KOPT-K1 (cell line): ENCODE data around the gene SOX21.

ENCODE experiments used
- H3K27ac ChIP-seq: fragments of 200-600 bp; sonication (generic); 2 replicates; pipeline ENCODE4 v1.5.1; 2016; ENCODE audit warnings: antibody characterized with exemption, mild to moderate bottlenecking, low read depth, low read length; ENCODE audit not compliant: poor library complexity, severe bottlenecking
- H3K36me3 ChIP-seq: fragments of 200-600 bp; sonication (generic); 2 replicates; pipeline ENCODE4 v1.5.1; 2017; ENCODE audit warnings: antibody characterized with exemption, mild to moderate bottlenecking, low read length, moderate library complexity; ENCODE audit not compliant: insufficient read depth
- H3K9me3 ChIP-seq: fragments of 200-600 bp; sonication (generic); 2 replicates; pipeline ENCODE4 v1.5.1; 2017; ENCODE audit warnings: antibody characterized with exemption, low read length, mild to moderate bottlenecking; ENCODE audit not compliant: insufficient read depth, poor library complexity, severe bottlenecking

SOX21 gene

DNA sequence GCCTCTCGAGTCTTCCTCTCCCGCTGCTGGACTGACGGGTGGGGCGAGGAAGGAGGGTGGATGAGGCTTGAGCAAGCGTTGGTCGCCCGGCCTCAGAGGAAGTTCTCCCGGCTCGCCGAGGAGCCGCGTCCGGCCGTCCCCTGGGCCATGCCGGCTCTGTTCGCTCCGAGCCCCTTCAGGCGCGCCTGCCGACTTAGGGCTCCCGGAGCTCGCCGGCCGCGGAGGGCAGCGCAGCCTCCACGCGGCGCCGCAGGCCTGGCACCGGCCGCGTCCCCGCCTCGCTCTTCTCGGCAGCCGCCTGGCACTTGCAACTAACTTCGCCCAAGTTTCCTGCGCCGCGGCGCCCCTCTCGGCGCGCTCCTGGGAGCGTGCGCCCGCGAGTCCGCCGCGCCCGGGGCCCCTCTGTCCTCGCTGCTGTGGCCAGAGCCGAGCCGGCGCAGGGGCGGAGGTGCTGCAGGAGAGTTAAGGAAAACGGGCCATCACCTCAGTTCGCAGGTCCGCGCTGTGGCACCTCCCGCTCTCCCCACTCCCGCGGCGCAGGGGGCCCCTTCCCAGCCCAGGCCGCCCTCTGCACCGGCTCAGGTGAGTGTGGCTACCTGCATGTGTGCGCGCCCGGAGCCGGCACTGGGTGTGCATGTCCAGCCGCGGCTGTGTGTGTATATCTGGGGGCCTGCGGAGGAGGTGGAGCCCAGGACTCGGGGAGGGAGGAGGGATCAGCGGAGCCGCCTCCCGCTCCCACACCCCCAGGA, 641 bp upstream of the SOX21 start:
- Histone ChIP-seq H3K36me3 (no peaks in the 10 kb centered on the region), H3K27ac (no peak overlapping the region), H3K9me3 (peaks cover 22% of the 10 kb centered on the region)

DNA sequence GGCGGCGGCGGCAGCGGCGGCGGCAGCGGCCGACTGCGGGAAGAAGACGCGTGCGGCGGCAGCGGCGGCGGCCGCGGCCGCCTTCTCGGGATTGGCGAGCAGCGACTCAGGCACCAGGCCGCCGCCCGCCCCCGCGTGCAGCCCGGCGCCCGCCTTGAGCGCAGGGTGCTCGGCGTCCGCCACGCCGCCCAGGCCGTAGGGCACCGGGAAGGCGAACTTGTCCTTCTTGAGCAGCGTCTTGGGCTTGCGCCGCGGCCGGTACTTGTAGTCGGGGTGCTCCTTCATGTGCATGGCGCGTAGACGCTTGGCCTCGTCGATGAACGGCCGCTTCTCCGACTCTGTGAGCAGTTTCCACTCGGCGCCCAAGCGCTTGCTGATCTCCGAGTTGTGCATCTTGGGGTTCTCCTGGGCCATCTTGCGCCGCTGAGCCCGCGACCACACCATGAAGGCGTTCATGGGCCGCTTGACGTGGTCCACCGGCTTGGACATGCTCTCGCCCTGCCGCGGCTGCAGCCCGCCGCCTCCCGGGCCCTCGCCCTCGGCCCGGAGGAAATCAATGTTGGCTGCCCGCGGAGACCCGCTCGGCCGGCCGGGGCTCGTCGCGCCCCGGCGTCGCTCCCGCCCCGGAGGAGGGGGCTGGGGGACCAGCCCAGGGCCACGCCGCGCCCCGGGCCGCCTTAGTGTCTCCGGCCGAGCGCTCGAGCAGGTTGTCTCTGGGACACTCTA, 621 bp downstream of the SOX21 start:
- peaks cover 31% of the 10 kb centered on the region for H3K9me3 ChIP-seq
- no peak overlapping the region for H3K27ac ChIP-seq
- H3K36me3 ChIP-seq = no peaks in the 10 kb centered on the region

DNA sequence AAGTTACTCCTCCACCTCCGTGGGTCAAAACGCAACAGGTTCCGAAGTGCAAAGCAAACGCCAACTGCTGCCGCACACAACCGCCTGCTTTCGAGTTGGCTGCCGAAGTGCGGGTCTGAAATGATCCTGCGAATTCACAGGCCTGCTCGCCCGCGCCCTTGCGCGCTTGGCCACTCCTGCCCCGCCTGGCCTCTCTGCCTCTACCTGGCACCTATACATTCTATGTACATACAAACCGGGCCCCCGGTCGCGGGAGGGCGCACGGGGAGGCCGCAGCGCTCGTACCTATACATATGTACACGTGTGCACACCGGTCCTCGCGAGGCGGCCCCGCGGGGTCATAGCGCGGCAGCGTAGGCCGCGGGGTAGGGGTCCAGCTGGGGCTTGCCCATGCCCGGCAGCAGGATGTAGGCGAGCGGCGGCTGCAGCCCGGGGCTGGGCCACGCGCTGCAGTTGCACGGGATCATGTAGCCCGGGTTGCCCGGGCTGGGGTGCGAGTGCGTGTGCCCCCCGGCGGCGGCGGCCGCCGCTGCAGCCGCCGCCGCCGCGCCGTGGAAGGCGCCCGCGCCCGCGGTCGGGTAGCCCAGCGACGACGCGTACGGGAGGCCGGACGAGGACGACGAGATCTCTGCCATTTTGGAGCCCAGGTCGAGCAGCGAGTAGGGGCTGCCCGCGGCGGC, 1.3 kb downstream of the SOX21 start:
- H3K9me3 ChIP-seq = peaks cover 33% of the 10 kb centered on the region
- H3K27ac ChIP-seq = no peak overlapping the region
- H3K36me3 ChIP-seq = no peaks in the 10 kb centered on the region

DNA sequence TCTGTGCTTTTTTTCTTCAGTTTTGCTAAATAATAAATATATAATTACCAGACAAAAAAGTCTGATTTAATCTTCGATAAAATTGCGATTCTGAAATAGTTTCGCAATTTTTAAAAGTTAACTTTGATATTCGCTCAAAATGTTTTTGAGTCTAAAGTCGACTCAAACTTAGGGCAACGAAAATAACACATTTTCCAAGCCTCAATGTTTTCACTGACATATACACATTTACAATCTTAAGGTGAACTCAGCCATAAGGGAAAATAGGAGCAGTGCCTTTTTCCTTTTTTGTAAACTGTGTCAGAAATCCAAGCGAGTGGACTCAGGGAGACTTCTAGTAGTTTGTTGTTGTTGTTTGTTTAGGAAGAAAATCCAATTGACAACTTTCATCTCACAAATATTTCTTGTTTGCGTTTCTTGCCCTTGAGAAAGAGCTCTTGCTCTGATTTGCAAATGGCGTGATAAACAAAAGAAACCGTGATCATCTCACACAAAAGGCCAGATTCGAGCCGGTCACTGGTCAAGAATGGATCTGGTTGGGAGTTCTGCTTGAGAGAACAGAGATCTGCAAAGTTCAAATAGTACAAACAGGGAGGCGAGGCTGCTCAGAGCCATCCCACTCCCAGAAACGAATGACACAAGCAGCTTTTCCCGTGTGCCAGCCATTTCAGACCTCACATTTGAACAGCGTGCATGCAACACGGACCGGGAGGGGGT, 2.1 kb downstream of the SOX21 start:
- H3K9me3 ChIP-seq = peaks cover 39% of the 10 kb centered on the region
- H3K27ac ChIP-seq = no peak overlapping the region
- H3K36me3 ChIP-seq = no peaks in the 10 kb centered on the region

DNA sequence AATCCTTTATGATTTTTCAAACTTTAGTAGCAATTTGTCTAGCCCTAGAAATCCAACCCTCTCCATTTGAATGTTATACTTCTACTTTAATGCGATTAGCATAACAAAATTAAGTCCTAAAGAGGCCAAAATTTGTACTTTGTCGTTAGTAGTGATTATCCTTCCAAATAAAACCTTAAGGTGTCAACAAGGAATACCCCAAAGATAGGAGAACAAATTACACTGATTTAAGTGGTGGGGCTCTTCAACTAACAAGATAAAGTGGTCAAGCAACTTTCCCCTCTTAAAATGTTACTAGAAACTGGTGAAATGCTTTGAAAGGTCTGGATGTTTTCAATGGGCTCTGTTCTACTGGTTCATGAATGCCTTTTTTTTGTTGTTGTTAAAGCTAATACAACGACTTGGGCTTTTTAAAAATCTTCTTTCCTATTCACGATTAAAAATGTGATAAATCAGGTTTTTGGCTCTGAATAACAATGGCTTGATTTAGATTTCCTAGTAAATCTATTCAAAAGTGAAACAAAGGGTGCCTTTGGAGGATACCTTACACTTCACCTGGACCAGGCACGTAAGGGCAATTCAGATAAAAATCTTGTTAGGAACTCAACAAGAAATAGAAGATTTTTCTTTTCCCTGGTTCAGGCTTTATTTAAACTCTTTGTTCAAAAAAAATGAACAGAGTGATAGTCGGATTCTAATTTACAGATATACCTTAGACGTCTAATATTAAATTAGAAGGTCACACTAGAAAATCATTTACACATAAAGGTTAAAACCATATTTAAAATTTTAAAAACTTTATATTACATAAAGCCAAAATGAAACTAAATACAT, 3.1 kb downstream of the SOX21 start:
- no peaks in the 10 kb centered on the region for H3K36me3 ChIP-seq
- no peak overlapping the region for H3K27ac ChIP-seq
- H3K9me3 ChIP-seq = peaks cover 49% of the 10 kb centered on the region

DNA sequence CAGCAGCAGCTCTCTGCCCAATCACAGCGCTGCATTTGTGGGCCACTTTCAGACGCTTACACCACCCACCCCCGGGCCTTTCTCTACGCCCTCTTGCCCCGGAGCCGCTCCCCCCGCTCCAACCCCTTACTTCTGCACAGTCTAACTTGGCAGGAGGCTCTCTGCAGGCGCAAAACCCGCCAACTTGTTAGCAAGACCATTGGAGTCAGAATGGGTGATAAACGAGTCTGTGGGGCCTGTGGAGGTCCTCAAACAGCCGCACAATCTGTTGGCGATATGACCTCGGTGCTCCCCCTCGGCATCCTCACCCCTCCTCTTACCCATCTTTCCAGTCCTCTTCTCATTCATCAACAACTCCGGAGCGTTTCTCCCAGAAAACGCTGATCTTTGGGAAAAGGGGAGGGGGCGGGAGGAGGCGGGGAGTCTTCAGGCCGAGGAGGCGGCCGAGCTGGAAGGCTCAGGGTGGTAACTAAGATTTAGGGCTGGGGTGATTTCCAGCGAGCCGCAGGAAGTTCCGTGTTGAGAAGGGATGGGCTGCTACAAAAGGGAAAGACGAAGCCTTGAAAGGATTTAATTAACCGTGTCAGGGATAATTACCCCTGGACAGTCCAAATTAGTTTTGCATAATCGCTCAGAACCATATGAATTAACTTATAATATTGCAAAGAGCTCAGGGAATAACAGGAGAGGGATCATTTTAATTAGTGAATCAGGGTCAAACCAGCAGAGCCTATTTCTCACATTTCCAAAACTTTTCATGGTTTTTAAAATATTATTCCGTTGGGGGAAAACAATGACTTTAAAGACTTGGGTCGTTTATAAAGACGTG, 4.1 kb downstream of the SOX21 start:
- peaks cover 49% of the 10 kb centered on the region for H3K9me3 ChIP-seq
- H3K27ac ChIP-seq = no peak overlapping the region
- H3K36me3 ChIP-seq = no peaks in the 10 kb centered on the region

DNA sequence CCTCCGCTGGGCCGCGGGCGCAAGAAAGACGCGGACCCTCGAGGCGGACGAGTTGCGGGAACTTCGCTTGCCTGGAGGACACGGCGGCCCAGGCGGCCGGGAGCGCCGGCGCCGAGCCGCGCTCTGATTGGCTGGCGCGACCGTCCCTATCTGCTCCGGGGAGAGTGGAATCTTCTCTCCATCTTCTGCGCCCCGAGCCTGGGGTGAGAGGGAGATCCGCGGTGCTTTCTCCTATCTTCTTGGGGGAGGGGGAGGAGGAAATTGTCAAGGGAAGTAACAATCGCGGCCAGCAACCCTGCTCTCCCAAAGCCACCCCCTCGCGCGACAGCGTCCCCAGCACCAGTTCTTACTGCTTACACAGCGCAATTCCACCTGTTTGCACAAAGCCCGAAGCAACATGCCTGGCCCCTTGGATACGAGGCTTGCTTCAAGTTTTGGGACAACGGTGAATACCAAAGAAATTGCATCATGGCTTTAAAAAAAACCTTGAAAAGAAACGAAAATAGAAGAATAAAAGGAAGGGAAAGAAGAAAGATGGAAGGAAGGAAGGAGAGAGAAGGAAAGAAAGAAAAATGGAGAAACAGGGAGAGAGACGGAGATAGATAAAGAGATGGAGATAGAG, 4.8 kb downstream of the SOX21 start:
- Histone ChIP-seq H3K36me3 (no peaks in the 10 kb centered on the region), H3K27ac (no peak overlapping the region), H3K9me3 (peaks cover 48% of the 10 kb centered on the region)

DNA sequence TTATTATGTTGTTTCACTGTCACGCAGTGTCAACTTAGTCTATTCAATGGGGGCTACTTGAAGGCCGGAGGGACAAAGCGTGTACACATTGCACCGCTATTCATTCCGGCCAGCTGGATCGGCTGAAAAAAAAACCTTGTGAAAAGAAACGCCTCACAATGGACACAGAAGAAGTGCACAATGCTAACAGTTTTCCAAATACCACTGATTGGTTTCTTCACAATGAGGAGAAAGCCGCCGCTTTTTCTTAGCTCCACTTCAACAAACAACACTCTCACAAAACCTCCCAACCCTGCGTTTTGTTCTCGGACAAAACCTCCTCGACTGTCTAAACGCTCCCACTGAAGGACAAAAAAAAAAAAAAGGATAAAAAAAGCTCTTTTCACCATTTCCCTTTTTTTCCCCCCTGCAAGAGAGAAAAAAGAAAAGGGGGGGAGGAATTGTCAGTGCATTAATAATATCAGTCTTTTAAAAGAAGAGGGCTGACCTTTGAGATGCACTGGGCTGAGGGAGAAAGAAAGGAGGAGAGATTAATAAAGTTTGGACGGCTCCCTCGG, 5.4 kb downstream of the SOX21 start:
- H3K36me3 ChIP-seq = no peaks in the 10 kb centered on the region
- H3K9me3 ChIP-seq = peaks cover 51% of the 10 kb centered on the region
- no peak overlapping the region for H3K27ac ChIP-seq

DNA sequence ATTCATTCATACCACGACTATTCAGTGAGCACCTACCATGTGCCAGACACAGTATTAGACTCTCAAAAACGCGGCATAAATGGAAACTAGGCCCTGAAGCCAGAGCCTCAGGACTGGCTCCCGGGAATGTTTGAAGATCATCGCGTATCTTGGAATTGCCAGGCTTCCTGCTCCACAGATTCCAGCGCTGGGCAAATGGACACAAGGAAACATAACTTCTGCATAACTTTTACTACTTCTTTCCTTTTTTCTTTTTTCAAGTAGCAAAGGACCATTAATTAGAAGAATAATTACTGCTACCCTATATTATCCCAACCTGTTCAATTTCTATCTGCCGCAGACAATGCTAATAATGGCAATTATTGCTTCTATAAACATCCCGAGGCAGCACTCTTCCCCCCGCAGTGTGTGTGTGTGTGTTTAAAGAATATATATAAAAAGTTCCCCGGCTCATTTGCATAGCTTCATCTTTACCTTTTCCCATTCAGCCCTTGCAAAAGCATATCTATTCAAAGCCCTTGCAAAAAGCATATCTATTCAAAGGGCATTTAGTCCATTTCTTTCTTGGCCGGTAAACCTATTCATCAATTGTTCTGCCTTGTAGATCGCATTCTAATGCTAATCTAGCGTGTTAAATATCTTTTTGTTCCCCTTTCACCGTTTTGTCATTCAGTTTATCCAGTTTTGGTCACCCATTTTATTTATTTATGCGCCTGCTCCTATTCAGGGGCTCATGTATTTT, 6.1 kb downstream of the SOX21 start:
- Histone ChIP-seq H3K9me3 (peaks cover 51% of the 10 kb centered on the region), H3K36me3 (no peaks in the 10 kb centered on the region), H3K27ac (no peak overlapping the region)

DNA sequence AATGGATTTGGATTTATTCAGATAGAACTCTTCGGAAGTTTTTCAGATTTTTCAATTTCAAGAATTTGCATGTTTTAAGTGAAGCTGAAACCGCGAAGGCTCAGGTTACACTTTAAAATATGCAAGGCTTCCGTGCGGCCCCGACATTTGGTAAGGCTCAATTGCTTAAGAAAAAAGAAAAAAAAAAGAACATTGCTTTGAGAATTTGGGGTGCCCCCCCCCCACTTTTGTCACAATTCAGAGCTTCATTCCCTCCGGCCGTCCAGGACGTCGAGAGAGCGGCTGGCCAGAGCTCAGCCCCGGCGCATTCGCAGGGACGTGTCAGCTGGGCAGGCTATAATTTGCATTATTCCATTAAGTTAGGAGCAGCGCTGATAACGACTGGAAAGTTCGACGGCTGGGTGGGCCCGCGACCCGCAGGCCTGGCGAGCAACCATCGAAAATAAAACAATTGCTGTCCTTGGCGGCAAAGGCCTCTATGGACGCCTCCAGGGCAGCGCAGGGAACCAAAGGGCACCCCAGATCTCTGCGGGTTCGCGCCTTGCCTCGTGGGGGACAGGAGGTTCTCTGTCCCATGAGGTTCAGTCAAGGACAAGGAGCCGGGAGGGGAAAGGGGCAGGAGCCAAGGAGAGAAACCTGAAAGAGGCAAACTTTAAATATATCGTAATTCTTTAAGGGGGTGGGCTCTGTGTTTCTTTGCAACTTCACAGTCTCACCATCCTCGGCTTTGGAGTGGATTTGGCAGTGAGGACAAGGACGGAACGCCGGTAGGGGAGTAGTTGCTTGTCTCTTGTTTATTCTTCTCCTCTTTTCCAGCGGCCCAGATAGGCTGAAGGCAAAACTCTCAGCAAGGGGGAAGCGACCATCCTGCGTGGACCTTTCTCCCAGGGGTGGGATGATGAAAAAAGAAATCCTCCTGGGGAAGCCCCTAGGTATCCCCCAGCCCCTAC, 7.0 kb downstream of the SOX21 start:
- Histone ChIP-seq H3K36me3 (no peaks in the 10 kb centered on the region), H3K27ac (no peak overlapping the region), H3K9me3 (peaks cover 43% of the 10 kb centered on the region)

DNA sequence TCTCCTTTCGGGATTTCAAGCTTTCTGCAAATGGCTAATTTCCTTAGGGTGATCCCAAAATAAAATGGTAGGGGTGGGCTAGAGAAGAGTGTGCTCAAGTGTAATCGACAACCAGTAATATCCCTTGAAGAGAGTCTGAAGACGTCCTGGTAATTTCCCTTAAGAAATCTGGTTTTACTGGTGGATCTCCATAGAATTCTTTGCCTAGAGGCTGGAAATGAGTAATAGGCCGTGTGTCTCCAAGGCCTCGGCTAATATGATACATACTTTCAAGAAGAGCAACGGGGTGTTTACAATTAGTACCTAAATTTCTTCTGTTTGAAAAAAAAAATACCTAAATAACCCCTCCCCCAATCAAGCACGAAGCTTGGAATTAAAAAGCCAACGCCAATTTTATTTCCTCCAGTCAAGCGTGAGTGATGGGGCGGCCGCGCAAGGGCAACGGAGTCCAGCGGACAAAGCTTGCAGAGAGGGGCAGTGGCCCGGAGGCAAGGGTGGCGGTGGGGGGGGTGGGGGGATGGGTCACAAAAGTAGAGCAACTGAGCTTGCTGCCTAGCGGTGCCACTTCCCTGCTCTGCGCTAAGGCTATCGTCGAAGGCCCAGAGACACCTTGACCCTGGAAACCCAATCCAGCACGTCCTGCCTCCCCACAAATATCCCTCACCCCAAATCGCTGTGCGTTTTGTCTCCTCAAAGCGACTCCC, 7.8 kb downstream of the SOX21 start:
- no peaks in the 10 kb centered on the region for H3K36me3 ChIP-seq
- H3K27ac ChIP-seq = no peak overlapping the region
- peaks cover 39% of the 10 kb centered on the region for H3K9me3 ChIP-seq
